Measurements from ENCODE around the gene RC3H2.
"Not testable (repeated sequence)": the region's sequence is repeated elsewhere in the genome, so short reads cannot be mapped to it uniquely, and the experiment has no call there.

The RC3H2 gene

GRCh38 chr9:122866079-122866478 lies 39.1 kb downstream of the RC3H2 start:
- Histone ChIP-seq H3K4me3 (ENCODE audit: low read depth in 1 of 2, low read length in 1 of 2) (no peak overlapping the region), H3K36me3 (peaks cover 38% of the 10 kb centered on the region), H3K9me3 (no peaks in the 10 kb centered on the region), H3K27me3 (no peaks in the 10 kb centered on the region), H3K4me1 (ENCODE audit: control insufficient read depth in 1 of 2, insufficient read depth in 1 of 2, low read depth in 1 of 2, low read length in 1 of 2) (no peaks in the 10 kb centered on the region), H3K27ac (peak overlapping the region; percentile 26)
- TF ChIP-seq, protein P1, sequence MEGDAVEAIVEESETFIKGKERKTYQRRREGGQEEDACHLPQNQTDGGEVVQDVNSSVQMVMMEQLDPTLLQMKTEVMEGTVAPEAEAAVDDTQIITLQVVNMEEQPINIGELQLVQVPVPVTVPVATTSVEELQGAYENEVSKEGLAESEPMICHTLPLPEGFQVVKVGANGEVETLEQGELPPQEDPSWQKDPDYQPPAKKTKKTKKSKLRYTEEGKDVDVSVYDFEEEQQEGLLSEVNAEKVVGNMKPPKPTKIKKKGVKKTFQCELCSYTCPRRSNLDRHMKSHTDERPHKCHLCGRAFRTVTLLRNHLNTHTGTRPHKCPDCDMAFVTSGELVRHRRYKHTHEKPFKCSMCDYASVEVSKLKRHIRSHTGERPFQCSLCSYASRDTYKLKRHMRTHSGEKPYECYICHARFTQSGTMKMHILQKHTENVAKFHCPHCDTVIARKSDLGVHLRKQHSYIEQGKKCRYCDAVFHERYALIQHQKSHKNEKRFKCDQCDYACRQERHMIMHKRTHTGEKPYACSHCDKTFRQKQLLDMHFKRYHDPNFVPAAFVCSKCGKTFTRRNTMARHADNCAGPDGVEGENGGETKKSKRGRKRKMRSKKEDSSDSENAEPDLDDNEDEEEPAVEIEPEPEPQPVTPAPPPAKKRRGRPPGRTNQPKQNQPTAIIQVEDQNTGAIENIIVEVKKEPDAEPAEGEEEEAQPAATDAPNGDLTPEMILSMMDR (IDR thresholded peaks at IDR 0.05): no peak

DNA sequence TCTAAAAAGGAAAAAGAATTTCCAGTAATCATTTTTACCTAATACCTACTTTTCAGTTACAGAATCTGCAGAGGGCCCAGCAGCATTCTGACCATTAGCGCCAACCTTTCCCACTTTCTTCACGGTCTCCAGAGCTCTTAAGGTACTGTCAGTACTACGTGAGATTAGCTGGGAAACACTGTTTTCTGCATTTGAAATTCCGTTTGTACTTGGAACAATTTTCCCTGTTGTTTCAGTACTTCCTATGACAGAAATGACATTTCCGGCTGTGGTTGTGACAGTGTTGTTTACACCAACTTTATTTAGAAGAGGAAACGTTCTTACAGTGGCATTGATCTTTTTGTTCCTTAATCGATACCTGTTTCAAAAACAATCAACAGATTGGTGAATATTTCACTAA lies 39.9 kb downstream of the RC3H2 start:
- H3K27ac ChIP-seq: peak overlapping the region; percentile 26
- H3K36me3 ChIP-seq: peaks cover 42% of the 10 kb centered on the region
- no peaks in the 10 kb centered on the region for H3K9me3 ChIP-seq
- no peaks in the 10 kb centered on the region for H3K27me3 ChIP-seq
- no peaks in the 10 kb centered on the region for H3K4me1 ChIP-seq (ENCODE audit: control insufficient read depth in 1 of 2, insufficient read depth in 1 of 2, low read depth in 1 of 2, low read length in 1 of 2)
- no peak overlapping the region for H3K4me3 ChIP-seq (ENCODE audit: low read depth in 1 of 2, low read length in 1 of 2)
- TF ChIP-seq, protein P1 (IDR thresholded peaks at IDR 0.05): no peak

- H3K27me3 ChIP-seq: no peaks in the 10 kb centered on the region
- TF ChIP-seq, protein P1 (IDR thresholded peaks at IDR 0.05): no peak
- H3K4me3 ChIP-seq (ENCODE audit: low read depth in 1 of 2, low read length in 1 of 2): no peak overlapping the region
- no peaks in the 10 kb centered on the region for H3K9me3 ChIP-seq
- H3K27ac ChIP-seq: no peak overlapping the region
- H3K4me1 ChIP-seq (ENCODE audit: control insufficient read depth in 1 of 2, insufficient read depth in 1 of 2, low read depth in 1 of 2, low read length in 1 of 2): no peaks in the 10 kb centered on the region
- peaks cover 43% of the 10 kb centered on the region for H3K36me3 ChIP-seq
Measured at GRCh38 chr9:122863407-122863806, 41.8 kb downstream of the RC3H2 start.

- Histone ChIP-seq H3K27me3 (no peaks in the 10 kb centered on the region), H3K27ac (no peak overlapping the region), H3K36me3 (peaks cover 70% of the 10 kb centered on the region), H3K9me3 (no peaks in the 10 kb centered on the region), H3K4me3 (ENCODE audit: low read depth in 1 of 2, low read length in 1 of 2) (no peak overlapping the region), H3K4me1 (ENCODE audit: control insufficient read depth in 1 of 2, insufficient read depth in 1 of 2, low read depth in 1 of 2, low read length in 1 of 2) (no peaks in the 10 kb centered on the region)
- TF ChIP-seq, protein P1 (IDR thresholded peaks at IDR 0.05): no peak
Measured at GRCh38 chr9:122860319-122861142, 44.6 kb downstream of the RC3H2 start.

- H3K36me3 ChIP-seq: peaks cover 77% of the 10 kb centered on the region
- TF ChIP-seq, protein P1 (IDR thresholded peaks at IDR 0.05): no peak
Measured at GRCh38 chr9:122857815-122858214, 47.3 kb downstream of the RC3H2 start.

DNA sequence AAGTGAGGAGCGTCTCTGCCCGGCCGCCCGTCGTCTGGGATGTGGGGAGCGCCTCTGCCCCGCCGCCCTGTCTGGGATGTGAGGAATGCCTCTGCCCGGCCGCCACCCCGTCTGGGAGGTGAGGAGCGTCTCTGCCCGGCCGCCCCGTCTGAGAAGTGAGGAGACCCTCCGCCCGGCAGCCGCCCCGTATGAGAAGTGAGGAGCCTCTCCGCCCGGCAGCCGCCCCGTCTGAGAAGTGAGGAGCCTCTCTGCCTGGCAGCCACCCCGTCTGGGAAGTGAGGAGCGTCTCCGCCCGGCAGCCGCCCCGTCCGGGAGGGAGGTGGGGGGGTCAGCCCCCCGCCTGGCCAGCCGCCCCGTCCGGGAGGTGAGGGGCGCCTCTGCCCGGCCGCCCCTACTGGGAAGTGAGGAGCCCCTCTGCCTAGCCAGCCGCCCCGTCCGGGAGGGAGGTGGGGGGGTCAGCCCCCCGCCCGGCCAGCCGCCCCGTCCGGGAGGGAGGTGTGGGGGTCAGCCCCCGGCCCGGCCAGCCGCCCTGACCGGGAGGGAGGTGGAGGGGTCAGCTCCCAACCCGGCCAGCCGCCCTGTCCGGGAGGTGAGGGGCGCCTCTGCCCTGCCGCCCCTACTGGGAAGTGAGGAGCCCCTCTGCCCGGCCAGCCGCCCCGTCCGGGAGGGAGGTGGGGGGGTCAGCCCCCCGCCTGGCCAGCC lies 52.9 kb downstream of the RC3H2 start:
- H3K36me3 ChIP-seq: peaks cover 95% of the 10 kb centered on the region

More at GRCh38 chr9:122857815-122858214, 47.3 kb downstream of the RC3H2 start:
- Histone ChIP-seq H3K27ac (no peak overlapping the region), H3K4me3 (ENCODE audit: low read depth in 1 of 2, low read length in 1 of 2) (no peak overlapping the region), H3K9me3 (no peaks in the 10 kb centered on the region), H3K4me1 (ENCODE audit: control insufficient read depth in 1 of 2, insufficient read depth in 1 of 2, low read depth in 1 of 2, low read length in 1 of 2) (no peaks in the 10 kb centered on the region), H3K27me3 (no peaks in the 10 kb centered on the region)

More for the DNA sequence above, 52.9 kb downstream of the RC3H2 start:
- H3K4me1 ChIP-seq (ENCODE audit: control insufficient read depth in 1 of 2, insufficient read depth in 1 of 2, low read depth in 1 of 2, low read length in 1 of 2); H3K27ac ChIP-seq; H3K27me3 ChIP-seq; H3K4me3 ChIP-seq (ENCODE audit: low read depth in 1 of 2, low read length in 1 of 2); H3K9me3 ChIP-seq: not testable (repeated sequence)

Measured in neutrophil (primary cell).